Measurements from ENCODE around the gene SYCN.
A peak's percentile ranks its signal among the peaks of the same experiment; 100 is the strongest.

The SYCN gene

DNA sequence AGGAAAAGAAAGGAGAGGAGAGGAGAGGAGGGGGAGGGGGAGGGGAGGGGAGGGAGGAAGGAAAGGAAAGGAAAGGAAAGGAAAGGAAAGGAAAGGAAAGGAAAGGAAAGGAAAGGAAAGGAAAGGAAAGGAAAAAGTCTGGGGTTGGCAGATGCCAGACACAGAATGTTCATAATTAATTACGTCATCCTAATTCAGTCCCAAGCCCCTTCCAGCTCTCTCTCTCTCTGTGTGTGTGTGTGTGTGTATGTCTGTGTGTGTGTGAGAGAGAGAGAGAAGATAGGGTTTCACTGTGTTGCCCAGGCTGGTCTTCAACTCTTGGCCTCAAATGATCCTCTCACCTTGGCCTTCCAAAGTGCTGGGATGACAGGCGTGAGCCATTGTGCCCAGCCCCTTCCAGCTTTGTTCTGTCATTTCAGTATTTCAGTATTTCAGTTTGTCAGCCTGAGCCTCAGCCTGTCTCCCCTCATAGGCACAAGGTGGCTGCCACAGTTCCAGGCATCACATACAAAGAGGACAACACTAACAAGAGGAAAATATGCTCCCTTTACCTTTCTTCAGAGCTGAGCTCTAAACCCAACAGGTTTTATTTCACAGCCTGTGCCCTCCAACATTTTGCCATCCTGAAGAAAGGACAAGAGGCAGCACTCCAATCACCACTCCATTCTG is 26.2 kb upstream of the SYCN start:
- H3K27me3 ChIP-seq (ENCODE audit: insufficient read depth, low read length, poor library complexity, severe bottlenecking), result no peaks in the 10 kb centered on the region
- H3K4me3 ChIP-seq (ENCODE audit: low read length, poor library complexity, severe bottlenecking), result no peak overlapping the region
- H3K9me2 ChIP-seq (replicated peaks; ENCODE audit: low read depth, low read length), result no peaks in the 10 kb centered on the region
- no peak overlapping the region for H3K9ac ChIP-seq (ENCODE audit: low read depth, low read length, poor library complexity, severe bottlenecking)
- no peak overlapping the region for H2AFZ ChIP-seq (ENCODE audit: low read length)
- H4K20me1 ChIP-seq (ENCODE audit: insufficient read depth, low read length, poor library complexity, severe bottlenecking), result no peaks in the 10 kb centered on the region
- TF ChIP-seq EZH2phosphoT487 (IDR thresholded peaks at IDR 0.05; ENCODE audit: borderline replicate concordance), result no peak
- TF ChIP-seq, protein P1, sequence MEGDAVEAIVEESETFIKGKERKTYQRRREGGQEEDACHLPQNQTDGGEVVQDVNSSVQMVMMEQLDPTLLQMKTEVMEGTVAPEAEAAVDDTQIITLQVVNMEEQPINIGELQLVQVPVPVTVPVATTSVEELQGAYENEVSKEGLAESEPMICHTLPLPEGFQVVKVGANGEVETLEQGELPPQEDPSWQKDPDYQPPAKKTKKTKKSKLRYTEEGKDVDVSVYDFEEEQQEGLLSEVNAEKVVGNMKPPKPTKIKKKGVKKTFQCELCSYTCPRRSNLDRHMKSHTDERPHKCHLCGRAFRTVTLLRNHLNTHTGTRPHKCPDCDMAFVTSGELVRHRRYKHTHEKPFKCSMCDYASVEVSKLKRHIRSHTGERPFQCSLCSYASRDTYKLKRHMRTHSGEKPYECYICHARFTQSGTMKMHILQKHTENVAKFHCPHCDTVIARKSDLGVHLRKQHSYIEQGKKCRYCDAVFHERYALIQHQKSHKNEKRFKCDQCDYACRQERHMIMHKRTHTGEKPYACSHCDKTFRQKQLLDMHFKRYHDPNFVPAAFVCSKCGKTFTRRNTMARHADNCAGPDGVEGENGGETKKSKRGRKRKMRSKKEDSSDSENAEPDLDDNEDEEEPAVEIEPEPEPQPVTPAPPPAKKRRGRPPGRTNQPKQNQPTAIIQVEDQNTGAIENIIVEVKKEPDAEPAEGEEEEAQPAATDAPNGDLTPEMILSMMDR (conservative IDR thresholded peaks at IDR 0.05; ENCODE audit: low read length), result no peak
- H3K4me2 ChIP-seq (ENCODE audit: low read depth, low read length, poor library complexity, severe bottlenecking), result no peak overlapping the region
- no peaks in the 10 kb centered on the region for H3K9me3 ChIP-seq (ENCODE audit: insufficient read depth, low read depth, low read length)
- H3K36me3 ChIP-seq (ENCODE audit: insufficient read depth, low read length), result no peaks in the 10 kb centered on the region
- no peaks in the 10 kb centered on the region for H3K4me1 ChIP-seq (ENCODE audit: insufficient read depth, low read length, poor library complexity, severe bottlenecking)
- no peaks in the 10 kb centered on the region for H3F3A ChIP-seq (ENCODE audit: low read depth)
- no peaks in the 10 kb centered on the region for H3K79me2 ChIP-seq (ENCODE audit: insufficient read depth, low read length)

DNA sequence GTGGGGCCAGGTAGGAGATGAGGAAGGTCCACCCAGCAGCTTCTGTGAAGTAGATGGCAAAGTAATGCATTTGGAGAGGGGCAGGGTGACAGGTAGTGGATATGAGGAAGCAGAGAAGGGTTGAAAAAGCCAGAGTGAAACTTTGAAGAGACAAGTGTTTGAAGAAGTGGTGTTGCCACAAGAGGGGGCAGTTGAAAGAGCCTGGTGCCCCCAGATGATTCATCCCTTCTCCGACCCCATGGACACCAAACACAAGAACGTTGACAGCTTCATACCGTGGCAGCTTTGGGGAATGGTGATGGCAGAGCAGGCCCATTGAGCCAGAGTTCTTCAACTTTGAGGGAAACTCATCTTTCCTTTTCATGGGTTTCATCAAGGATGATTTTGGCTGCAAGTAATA is 20.8 kb upstream of the SYCN start:
- Histone ChIP-seq H3K9me2 (replicated peaks; ENCODE audit: low read depth, low read length) (no peaks in the 10 kb centered on the region), H3F3A (ENCODE audit: low read depth) (no peaks in the 10 kb centered on the region), H3K4me2 (ENCODE audit: low read depth, low read length, poor library complexity, severe bottlenecking) (no peak overlapping the region), H3K4me3 (ENCODE audit: low read length, poor library complexity, severe bottlenecking) (no peak overlapping the region), H3K36me3 (ENCODE audit: insufficient read depth, low read length) (no peaks in the 10 kb centered on the region), H3K9ac (ENCODE audit: low read depth, low read length, poor library complexity, severe bottlenecking) (no peak overlapping the region), H3K79me2 (ENCODE audit: insufficient read depth, low read length) (no peaks in the 10 kb centered on the region), H4K20me1 (ENCODE audit: insufficient read depth, low read length, poor library complexity, severe bottlenecking) (no peaks in the 10 kb centered on the region), H2AFZ (ENCODE audit: low read length) (no peak overlapping the region), H3K9me3 (ENCODE audit: insufficient read depth, low read depth, low read length) (no peaks in the 10 kb centered on the region), H3K4me1 (ENCODE audit: insufficient read depth, low read length, poor library complexity, severe bottlenecking) (no peaks in the 10 kb centered on the region), H3K27me3 (ENCODE audit: insufficient read depth, low read length, poor library complexity, severe bottlenecking) (no peaks in the 10 kb centered on the region)
- TF ChIP-seq, protein P1 (conservative IDR thresholded peaks at IDR 0.05; ENCODE audit: low read length), result peak; percentile 59
- TF ChIP-seq EZH2phosphoT487 (IDR thresholded peaks at IDR 0.05; ENCODE audit: borderline replicate concordance), result no peak

DNA sequence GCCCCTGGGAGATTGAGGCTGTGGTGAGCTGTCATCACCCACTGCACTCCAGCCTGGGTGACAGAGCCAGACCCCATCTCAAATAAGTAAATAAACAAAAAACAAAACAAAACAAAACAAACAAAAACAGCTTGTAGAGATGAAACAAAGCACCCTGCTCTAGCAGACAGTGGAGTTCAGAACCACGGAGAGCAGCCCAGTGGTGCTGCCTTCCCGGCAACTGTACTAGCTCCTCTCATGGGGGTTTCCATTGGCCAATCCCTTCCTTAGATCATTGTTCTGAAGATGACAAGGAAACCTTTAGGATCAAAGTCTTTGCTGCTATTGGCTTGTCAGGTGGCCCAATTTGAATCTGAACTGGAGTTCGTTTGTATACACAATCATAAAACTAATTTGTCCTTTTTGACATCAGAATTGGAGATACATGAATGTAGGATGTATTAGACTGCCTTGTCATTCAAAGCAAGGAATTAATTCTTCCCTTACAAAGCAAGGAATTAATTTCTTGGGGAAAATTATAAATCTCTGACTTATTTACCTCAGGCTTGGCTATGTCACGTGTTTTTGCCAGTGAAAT is 19.7 kb upstream of the SYCN start:
- H3K4me3 ChIP-seq (ENCODE audit: low read length, poor library complexity, severe bottlenecking), result no peak overlapping the region
- no peaks in the 10 kb centered on the region for H4K20me1 ChIP-seq (ENCODE audit: insufficient read depth, low read length, poor library complexity, severe bottlenecking)
- H3K4me1 ChIP-seq (ENCODE audit: insufficient read depth, low read length, poor library complexity, severe bottlenecking), result no peaks in the 10 kb centered on the region
- no peaks in the 10 kb centered on the region for H3K79me2 ChIP-seq (ENCODE audit: insufficient read depth, low read length)
- no peak overlapping the region for H3K9ac ChIP-seq (ENCODE audit: low read depth, low read length, poor library complexity, severe bottlenecking)
- no peaks in the 10 kb centered on the region for H3K36me3 ChIP-seq (ENCODE audit: insufficient read depth, low read length)
- H3K27me3 ChIP-seq (ENCODE audit: insufficient read depth, low read length, poor library complexity, severe bottlenecking), result no peaks in the 10 kb centered on the region
- no peak overlapping the region for H2AFZ ChIP-seq (ENCODE audit: low read length)
- H3K9me2 ChIP-seq (replicated peaks; ENCODE audit: low read depth, low read length), result no peaks in the 10 kb centered on the region
- H3K4me2 ChIP-seq (ENCODE audit: low read depth, low read length, poor library complexity, severe bottlenecking), result no peak overlapping the region
- TF ChIP-seq, protein P1 (conservative IDR thresholded peaks at IDR 0.05; ENCODE audit: low read length), result no peak
- TF ChIP-seq EZH2phosphoT487 (IDR thresholded peaks at IDR 0.05; ENCODE audit: borderline replicate concordance), result no peak
- H3F3A ChIP-seq (ENCODE audit: low read depth), result no peaks in the 10 kb centered on the region
- no peaks in the 10 kb centered on the region for H3K9me3 ChIP-seq (ENCODE audit: insufficient read depth, low read depth, low read length)

Measured in Loucy (cell line).